Hematopoietic multipotent progenitor cell treated with erythropoietin and hydrocortisone succinate and interleukin-3 and kit ligand, for 8 days (in vitro differentiated cells): ENCODE data around the gene PXDC1.
A peak's percentile ranks its signal among the peaks of the same experiment; 100 is the strongest.
"Not testable (repeated sequence)": the region's sequence is repeated elsewhere in the genome, so short reads cannot be mapped to it uniquely, and the experiment has no call there.

Source experiments
- DNase-seq: peaks from one replicate; pipeline ENCODE4 v3.0.0-alpha.2; 2015

PXDC1 gene

GRCh38 chr6:3729603-3730344, 21.7 kb downstream of the PXDC1 start:
- no peak for DNase-seq

GRCh38 chr6:3727593-3728108, 23.9 kb downstream of the PXDC1 start:
- DNase-seq: no peak

- no peak for DNase-seq
Observed at GRCh38 chr6:3727036-3727435, 24.5 kb downstream of the PXDC1 start.

GRCh38 chr6:3726421-3726820, 25.1 kb downstream of the PXDC1 start:
- no peak for DNase-seq

- DNase-seq: no peak
Observed at GRCh38 chr6:3725145-3726047, 26.1 kb downstream of the PXDC1 start.

GRCh38 chr6:3724451-3725144, 26.9 kb downstream of the PXDC1 start:
- no peak for DNase-seq

- DNase-seq: no peak
Observed at GRCh38 chr6:3723966-3724365, 27.5 kb downstream of the PXDC1 start.

- no peak for DNase-seq
Observed at GRCh38 chr6:3723251-3723650, 28.3 kb downstream of the PXDC1 start.

GRCh38 chr6:3722785-3723184, 28.7 kb downstream of the PXDC1 start:
- DNase-seq: no peak

GRCh38 chr6:3721810-3722621, 29.5 kb downstream of the PXDC1 start:
- no peak for DNase-seq

GRCh38 chr6:3720770-3721169, 30.7 kb downstream of the PXDC1 start:
- DNase-seq: not testable (repeated sequence)

GRCh38 chr6:3719462-3720308, 31.8 kb downstream of the PXDC1 start:
- no peak for DNase-seq

- DNase-seq: peak; percentile 92
Observed at GRCh38 chr6:3718407-3718806, 33.1 kb downstream of the PXDC1 start.

- DNase-seq: no peak
Observed at GRCh38 chr6:3715285-3715684, 36.2 kb downstream of the PXDC1 start.

GRCh38 chr6:3714768-3715167, 36.7 kb downstream of the PXDC1 start:
- no peak for DNase-seq

GRCh38 chr6:3714111-3714510, 37.4 kb downstream of the PXDC1 start:
- no peak for DNase-seq

GRCh38 chr6:3712827-3713665, 38.5 kb downstream of the PXDC1 start:
- DNase-seq: no peak

GRCh38 chr6:3711776-3712175, 39.7 kb downstream of the PXDC1 start:
- no peak for DNase-seq

- DNase-seq: no peak
Observed at GRCh38 chr6:3710403-3710802, 41.1 kb downstream of the PXDC1 start.

GRCh38 chr6:3708540-3708939, 43.0 kb downstream of the PXDC1 start:
- DNase-seq: no peak
